Dermis microvascular lymphatic vessel endothelial cell (primary cell): ENCODE measurements around the gene IRAK1. TPM values are rescaled to one million over a fixed set of nuclear protein-coding genes. Genes with fewer than 3 reads are reported as not detected.
A peak's percentile ranks its signal among the peaks of the same experiment; 100 is the strongest.
"Not testable (repeated sequence)": the region's sequence is repeated elsewhere in the genome, so short reads cannot be mapped to it uniquely, and the experiment has no call there.

Experiments used
- DNase-seq, 2 donors: peaks; one replicate each; pipeline versions ENCODE4 v3.0.0 to v3.0.0-alpha.2; 2010; ENCODE audit warnings: low read depth in 2 of 2
- total RNA-seq: library from RNA; depleted of rRNA; stranded (reverse); fragments of >200 nt; gene quantifications from 2 replicates; pipeline ENCODE4 v1.2.1, GENCODE V29; 2014

The IRAK1 gene
- total RNA-seq, 1 donor from 2014 or later = 52.2 TPM

- DNase-seq = no peak
Measured at GRCh38 chrX:153999359-154000037, 20.2 kb downstream of the IRAK1 start.

- DNase-seq = no peak
Measured at GRCh38 chrX:153995504-153995903, 24.2 kb downstream of the IRAK1 start.

GRCh38 chrX:153994398-153994797 lies 25.3 kb downstream of the IRAK1 start:
- DNase-seq = not testable (repeated sequence)

- no peak for DNase-seq
Measured at GRCh38 chrX:153993978-153994377, 25.7 kb downstream of the IRAK1 start.

- no peak for DNase-seq
Measured at GRCh38 chrX:153993079-153993478, 26.6 kb downstream of the IRAK1 start.

GRCh38 chrX:153992180-153992579 lies 27.5 kb downstream of the IRAK1 start:
- no peak for DNase-seq

GRCh38 chrX:153991013-153991580 lies 28.6 kb downstream of the IRAK1 start:
- DNase-seq = no peak

GRCh38 chrX:153989973-153990655 lies 29.6 kb downstream of the IRAK1 start:
- DNase-seq = no peak

- DNase-seq = no peak
Measured at GRCh38 chrX:153988493-153988892, 31.2 kb downstream of the IRAK1 start.

GRCh38 chrX:153984351-153985178 lies 35.1 kb downstream of the IRAK1 start:
- DNase-seq = no peak

GRCh38 chrX:153983321-153983801 lies 36.3 kb downstream of the IRAK1 start:
- DNase-seq = no peak

- no peak for DNase-seq
Measured at GRCh38 chrX:153981771-153982533, 37.8 kb downstream of the IRAK1 start.

GRCh38 chrX:153981231-153981630 lies 38.5 kb downstream of the IRAK1 start:
- DNase-seq = no peak

- DNase-seq = not testable (repeated sequence)
Measured at GRCh38 chrX:153980394-153980793, 39.3 kb downstream of the IRAK1 start.

- no peak for DNase-seq
Measured at GRCh38 chrX:153974726-153975286, 44.9 kb downstream of the IRAK1 start.

GRCh38 chrX:153974003-153974725 lies 45.5 kb downstream of the IRAK1 start:
- DNase-seq = peak in 1 of 2 donors; percentile 26

GRCh38 chrX:153973127-153974002 lies 46.3 kb downstream of the IRAK1 start:
- no peak for DNase-seq

GRCh38 chrX:153972368-153973126 lies 47.2 kb downstream of the IRAK1 start, which contains the start of gene TMEM187:
TSS of gene TMEM187 (plus strand) at chrX:153972754. CDS start at chrX:153982063, 9,309 bp downstream.
- DNase-seq = peak; percentile 63 to 81
